NCI-H2196 (cell line): Measurements from ENCODE around the gene STRBP.
A peak's percentile ranks its signal among the peaks of the same experiment; 100 is the strongest.

Experiments
- DNase-seq: peaks from one replicate; lab custom pipeline; 2025; ENCODE audit not compliant: unreplicated experiment; lab: John Stamatoyannopoulos, UW

The STRBP gene

GRCh38 chr9:123104807-123105206, 163.6 kb downstream of the STRBP start:
- DNase-seq: no peak

GRCh38 chr9:123102375-123103113, 165.8 kb downstream of the STRBP start:
- DNase-seq: no peak

GRCh38 chr9:123099548-123099947, 168.8 kb downstream of the STRBP start:
- no peak for DNase-seq

- DNase-seq: no peak
These were observed 169.3 kb downstream of the STRBP start for GRCh38 chr9:123099042-123099441.

GRCh38 chr9:123098096-123098459, 170.3 kb downstream of the STRBP start:
- DNase-seq: no peak

- DNase-seq: no peak
These were observed 170.8 kb downstream of the STRBP start for GRCh38 chr9:123097430-123098095.

GRCh38 chr9:123096987-123097386, 171.4 kb downstream of the STRBP start:
- no peak for DNase-seq

- DNase-seq: no peak
These were observed 175.2 kb downstream of the STRBP start for GRCh38 chr9:123093141-123093540.

- no peak for DNase-seq
These were observed 176.9 kb downstream of the STRBP start for GRCh38 chr9:123091459-123091858.

GRCh38 chr9:123090956-123091355, 177.4 kb downstream of the STRBP start:
- DNase-seq: no peak

GRCh38 chr9:123090198-123090896, 178.0 kb downstream of the STRBP start:
- DNase-seq: no peak

GRCh38 chr9:123089790-123090189, 178.6 kb downstream of the STRBP start:
- DNase-seq: no peak

- DNase-seq: no peak
These were observed 179.3 kb downstream of the STRBP start for GRCh38 chr9:123089040-123089439.

- no peak for DNase-seq
These were observed 181.0 kb downstream of the STRBP start for GRCh38 chr9:123087359-123087888.

- DNase-seq: no peak
These were observed 182.5 kb downstream of the STRBP start for GRCh38 chr9:123085916-123086315.

GRCh38 chr9:123084256-123084655, 184.1 kb downstream of the STRBP start:
- DNase-seq: no peak

- DNase-seq: no peak
These were observed 184.7 kb downstream of the STRBP start for GRCh38 chr9:123083680-123084079.

GRCh38 chr9:123081824-123082223, 186.6 kb downstream of the STRBP start:
- DNase-seq: peak; percentile 32

- DNase-seq: no peak
These were observed 187.9 kb downstream of the STRBP start for GRCh38 chr9:123080444-123080843.

- DNase-seq: no peak
These were observed 193.8 kb downstream of the STRBP start for GRCh38 chr9:123074628-123075027.

- no peak for DNase-seq
These were observed 194.4 kb downstream of the STRBP start for GRCh38 chr9:123073991-123074422.

GRCh38 chr9:123073441-123073840, 194.9 kb downstream of the STRBP start:
- no peak for DNase-seq
